GM12892 (cell line): ENCODE data around the gene DYRK1A.
"Not testable (repeated sequence)": the region's sequence is repeated elsewhere in the genome, so short reads cannot be mapped to it uniquely, and the experiment has no call there.

Experiments
- DNase-seq: peaks from one replicate; pipeline ENCODE4 v3.0.0; 2011; ENCODE audit not compliant: insufficient read length
- FAIRE-seq: peaks from 2 replicates; lab custom pipeline; 2011; peaks lifted over from hg19 to GRCh38; lab: Jason Lieb, UNC
- POLR2A ChIP-seq: IDR thresholded peaks from 2 replicates; pipeline ENCODE4 v1.6.1; 2011; ENCODE audit warnings: low read depth, low read length, control low read depth
- POLR2AphosphoS5 ChIP-seq: IDR thresholded peaks from 2 replicates; pipeline ENCODE4 v1.6.1; 2011; ENCODE audit warnings: low read depth, low read length, control low read depth
- TAF1 ChIP-seq: IDR thresholded peaks from 2 replicates; pipeline ENCODE4 v1.6.1; 2011; ENCODE audit warnings: low read depth, mild to moderate bottlenecking, control low read depth, low read length, borderline replicate concordance

DYRK1A gene

DNA sequence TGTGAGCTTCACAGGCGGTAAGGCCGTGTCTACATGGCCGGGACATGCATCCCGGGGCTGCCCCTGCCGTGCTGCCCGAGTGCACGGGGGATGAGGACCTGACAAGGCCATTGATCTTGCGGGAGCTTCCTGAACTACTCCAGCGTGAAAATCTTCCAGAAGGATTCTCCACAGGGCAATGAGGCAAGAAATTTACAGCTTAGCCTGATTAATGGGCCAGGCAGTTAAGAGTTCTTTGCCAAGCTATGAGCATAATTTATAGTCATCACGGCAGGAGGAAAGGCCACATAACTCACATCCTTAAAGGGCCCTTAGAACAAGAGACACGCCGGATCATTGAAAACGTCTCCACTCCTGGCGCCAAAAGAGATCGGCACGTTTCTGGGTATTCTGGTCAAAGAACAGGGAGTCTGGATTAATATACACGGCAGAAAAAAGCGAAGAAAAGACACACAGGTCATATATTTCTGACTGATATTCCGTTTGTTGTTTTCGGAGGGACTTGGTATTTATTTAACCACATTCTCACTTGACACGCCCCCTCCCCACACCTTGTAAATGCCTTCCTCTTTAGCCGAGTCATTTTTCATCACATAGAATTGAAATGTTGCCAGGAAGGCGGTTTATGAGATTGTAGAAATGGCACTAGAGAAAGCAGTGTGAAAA lies 180.5 kb downstream of the DYRK1A start:
- DNase-seq, result no peak
- TF ChIP-seq POLR2AphosphoS5 (no peak), POLR2A (no peak), TAF1 (no peak)
- no peak for FAIRE-seq

- no peak for TF ChIP-seq POLR2A
- no peak for TF ChIP-seq TAF1
- TF ChIP-seq POLR2AphosphoS5, result no peak
- no peak for FAIRE-seq
- DNase-seq, result no peak
These were observed 181.1 kb downstream of the DYRK1A start for GRCh38 chr21:37547615-37548200.

DNA sequence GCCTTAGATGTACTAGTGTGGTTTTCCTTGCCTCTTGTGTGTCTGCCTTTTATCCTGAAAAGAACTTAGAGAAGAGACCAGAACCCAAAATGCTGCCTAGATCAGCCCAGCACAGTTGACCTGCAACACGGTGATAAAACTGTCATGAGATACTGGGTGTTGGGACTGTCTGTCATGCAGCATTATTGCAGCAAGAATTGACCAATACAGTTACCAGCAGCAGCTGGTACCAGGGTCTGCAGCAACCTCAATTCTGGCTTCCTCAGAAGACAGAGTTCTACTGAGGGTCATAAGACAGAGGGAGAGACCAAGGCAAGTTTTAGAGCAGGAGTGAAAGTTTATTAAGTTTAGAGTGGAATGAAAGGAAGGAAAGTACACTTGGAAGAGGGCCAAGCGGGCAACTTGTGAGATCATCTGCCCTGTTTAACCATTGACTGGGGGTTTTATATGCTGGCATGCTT lies 182.0 kb downstream of the DYRK1A start:
- TF ChIP-seq POLR2A, result no peak
- no peak for TF ChIP-seq POLR2AphosphoS5
- TF ChIP-seq TAF1, result no peak
- no peak for FAIRE-seq
- DNase-seq, result no peak

DNA sequence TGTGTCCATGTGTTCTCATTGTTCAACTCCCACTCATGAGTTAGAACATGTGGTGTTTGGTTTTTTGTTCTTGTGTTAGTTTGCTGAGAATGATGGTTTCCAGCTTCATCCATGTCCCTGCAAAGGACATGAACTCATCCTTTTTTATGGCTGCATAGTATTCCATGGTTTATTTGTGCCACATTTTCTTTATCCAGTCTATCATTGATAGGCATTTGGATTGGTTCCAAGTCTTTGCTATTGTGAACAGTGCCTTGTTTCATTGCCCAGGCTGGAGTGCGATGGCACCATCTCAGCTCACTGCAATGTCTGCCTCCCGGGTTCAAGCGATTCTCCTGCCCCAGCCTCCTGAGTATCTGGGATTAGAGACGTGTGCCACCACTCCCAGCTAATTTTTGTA lies 183.2 kb downstream of the DYRK1A start:
- FAIRE-seq, DNase-seq: not testable (repeated sequence)

- TF ChIP-seq POLR2AphosphoS5, result no peak
- TF ChIP-seq TAF1, result no peak
- TF ChIP-seq POLR2A, result no peak
- DNase-seq, result no peak
- no peak for FAIRE-seq
These were observed 183.6 kb downstream of the DYRK1A start for GRCh38 chr21:37550157-37550556.

DNA sequence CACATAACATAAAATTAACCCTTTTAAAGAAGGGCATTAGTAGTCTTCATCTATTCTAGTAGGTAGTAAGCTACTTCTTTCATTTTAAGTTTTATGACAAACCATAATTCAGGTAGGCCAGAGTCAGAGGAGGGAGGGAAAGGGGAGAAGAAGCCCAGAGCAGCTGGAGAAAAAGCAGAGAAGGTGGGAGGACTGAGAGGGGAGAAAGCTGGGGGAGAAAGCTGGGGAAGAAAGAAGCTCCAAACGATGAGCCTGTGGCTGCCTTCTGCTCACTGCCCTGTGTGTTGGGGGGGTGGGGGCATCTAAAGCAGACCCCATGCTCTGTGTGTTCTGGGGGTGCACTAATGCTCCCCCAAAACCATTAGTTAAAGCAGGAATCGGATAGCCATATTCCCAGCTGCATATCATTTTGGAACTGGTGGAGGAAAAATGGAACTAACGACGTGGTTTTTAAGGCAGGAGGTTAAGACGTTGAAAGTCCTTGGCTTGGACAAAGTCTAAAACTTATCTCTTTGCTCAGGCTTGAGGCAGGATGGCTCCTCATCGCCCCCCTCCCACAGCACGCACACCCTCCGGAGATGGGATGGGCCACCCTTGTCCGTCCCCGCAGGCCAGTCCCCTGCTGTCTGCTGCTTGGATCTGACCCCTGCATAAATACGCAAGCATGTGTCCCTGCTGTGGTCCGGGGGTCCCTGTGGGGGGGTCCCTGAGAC lies 184.2 kb downstream of the DYRK1A start:
- FAIRE-seq (no peak), DNase-seq (no peak)
- TF ChIP-seq POLR2AphosphoS5 (no peak), TAF1 (no peak), POLR2A (no peak)

GRCh38 chr21:37551331-37551992 lies 184.9 kb downstream of the DYRK1A start:
- FAIRE-seq (no peak), DNase-seq (no peak)
- TF ChIP-seq POLR2AphosphoS5, result no peak
- no peak for TF ChIP-seq TAF1
- TF ChIP-seq POLR2A, result no peak

DNA sequence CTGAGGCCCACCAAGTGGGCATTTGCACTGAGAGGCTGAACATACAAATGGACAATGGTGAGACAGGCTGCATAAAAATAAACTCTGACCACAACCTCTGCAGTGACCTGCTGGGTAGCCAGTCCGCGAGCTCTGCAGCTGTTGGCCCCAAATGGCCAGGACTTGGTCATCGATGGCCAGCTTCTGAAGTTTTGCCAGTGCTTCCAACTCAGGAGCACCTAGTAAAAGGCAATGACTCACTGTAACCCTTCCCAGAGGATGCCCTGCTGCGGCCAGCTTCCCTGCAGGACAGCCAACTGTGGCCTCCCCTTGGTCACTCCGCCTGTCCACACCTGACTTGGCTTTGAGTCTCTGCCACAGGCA lies 185.4 kb downstream of the DYRK1A start:
- TF ChIP-seq TAF1, result no peak
- no peak for TF ChIP-seq POLR2AphosphoS5
- DNase-seq (no peak), FAIRE-seq (no peak)

- no peak for FAIRE-seq
- TF ChIP-seq TAF1, result no peak
- TF ChIP-seq POLR2AphosphoS5, result no peak
- TF ChIP-seq POLR2A, result no peak
- no peak for DNase-seq
These were observed 186.0 kb downstream of the DYRK1A start for GRCh38 chr21:37552496-37553029.

DNA sequence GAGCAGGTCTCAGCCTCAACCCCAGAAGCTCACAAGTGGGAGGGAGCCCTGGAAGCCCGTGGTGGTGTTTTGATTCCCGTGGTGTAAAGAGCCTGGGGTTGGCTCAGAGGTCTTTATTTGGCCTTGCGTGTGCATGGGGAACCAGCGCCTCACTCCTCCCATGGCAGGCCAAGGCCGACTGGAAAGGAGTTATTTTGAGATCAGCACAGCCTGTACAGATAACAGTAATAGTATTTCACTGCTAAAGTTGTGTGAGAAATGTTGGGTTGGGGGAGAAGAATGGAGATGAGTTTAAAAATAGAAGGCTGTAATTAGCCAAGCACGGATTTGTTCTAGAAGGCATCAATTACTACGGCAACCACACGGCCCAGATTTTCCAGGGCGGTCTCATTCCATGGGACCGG lies 186.5 kb downstream of the DYRK1A start:
- no peak for TF ChIP-seq POLR2AphosphoS5
- no peak for TF ChIP-seq TAF1
- no peak for TF ChIP-seq POLR2A
- FAIRE-seq (no peak), DNase-seq (no peak)

GRCh38 chr21:37554661-37555379 lies 188.2 kb downstream of the DYRK1A start:
- FAIRE-seq (no peak), DNase-seq (no peak)
- no peak for TF ChIP-seq POLR2A
- no peak for TF ChIP-seq POLR2AphosphoS5
- TF ChIP-seq TAF1, result no peak
